TTC549 (cell line): ENCODE results near the gene MAOB.
"Not testable (repeated sequence)": the region's sequence is repeated elsewhere in the genome, so short reads cannot be mapped to it uniquely, and the experiment has no call there.

Source experiments
- FAIRE-seq: peaks from 2 replicates; lab custom pipeline; 2012; peaks lifted over from hg19 to GRCh38; lab: Jason Lieb, UNC

The MAOB gene

DNA sequence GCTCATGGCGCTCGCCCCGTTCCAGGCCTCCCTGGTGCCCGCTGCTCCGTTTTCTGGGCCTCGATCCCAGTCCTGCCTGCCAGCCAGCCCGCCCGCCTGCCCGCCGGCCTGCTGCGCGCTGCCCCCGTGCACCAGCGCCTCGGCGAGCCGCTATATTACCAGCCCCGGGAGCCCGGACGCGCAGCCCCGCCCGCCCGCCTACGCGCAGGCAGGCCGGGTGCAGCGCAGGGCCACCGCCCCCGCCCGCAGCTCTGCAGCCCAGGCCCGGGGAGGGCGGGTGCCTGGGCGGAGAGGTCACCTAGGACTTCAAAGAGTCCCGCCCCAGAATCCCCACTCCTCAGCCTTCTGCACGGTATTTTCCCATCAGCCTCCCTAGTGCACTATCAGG, at the start of gene MAOB:
Gene MAOB (minus strand): TSS at position 157 of the 388 bp plus-strand sequence. CDS start 151 bp downstream, at position 6.
- no peak for FAIRE-seq

DNA sequence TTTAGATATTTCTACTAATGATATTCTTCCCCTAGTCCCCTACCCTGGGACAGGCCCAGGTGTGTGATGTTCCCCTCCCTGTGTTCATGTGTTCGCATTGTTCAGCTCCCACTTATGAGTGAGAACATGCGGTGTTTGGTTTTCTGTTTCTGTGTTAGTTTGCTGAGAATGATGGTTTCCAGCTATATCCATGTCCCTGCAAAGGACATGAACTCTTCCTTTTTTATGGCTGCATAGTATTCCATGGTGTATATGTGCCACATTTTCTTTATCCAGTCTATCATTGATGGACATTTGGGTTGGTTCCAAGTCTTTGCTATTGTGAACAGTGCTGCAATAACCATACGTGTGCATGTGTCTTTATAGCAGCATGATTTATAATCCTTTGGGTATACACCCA, 39.8 kb upstream of the MAOB start:
- FAIRE-seq = not testable (repeated sequence)

- not testable (repeated sequence) for FAIRE-seq
These were observed 28.5 kb upstream of the MAOB start for GRCh38 chrX:43910772-43911171.

DNA sequence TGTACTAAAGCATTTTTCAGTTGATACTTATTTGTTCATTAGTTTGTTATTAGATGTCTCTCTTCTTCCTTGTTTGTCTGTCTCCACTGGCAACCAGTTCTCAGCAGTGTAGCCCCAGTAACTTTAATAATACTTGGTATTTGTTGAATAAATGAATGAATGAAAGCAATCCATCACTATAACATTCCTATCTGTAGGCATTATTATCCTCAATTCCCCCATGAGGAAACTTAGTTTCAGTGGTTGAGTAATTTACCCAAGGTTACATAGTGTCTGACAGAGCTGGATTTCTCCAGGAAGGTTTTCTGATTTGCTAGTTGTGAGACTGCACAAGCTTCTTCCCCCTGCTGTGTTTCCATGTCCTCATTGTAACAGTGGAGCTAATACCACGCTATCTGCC, 27.8 kb upstream of the MAOB start:
- no peak for FAIRE-seq

DNA sequence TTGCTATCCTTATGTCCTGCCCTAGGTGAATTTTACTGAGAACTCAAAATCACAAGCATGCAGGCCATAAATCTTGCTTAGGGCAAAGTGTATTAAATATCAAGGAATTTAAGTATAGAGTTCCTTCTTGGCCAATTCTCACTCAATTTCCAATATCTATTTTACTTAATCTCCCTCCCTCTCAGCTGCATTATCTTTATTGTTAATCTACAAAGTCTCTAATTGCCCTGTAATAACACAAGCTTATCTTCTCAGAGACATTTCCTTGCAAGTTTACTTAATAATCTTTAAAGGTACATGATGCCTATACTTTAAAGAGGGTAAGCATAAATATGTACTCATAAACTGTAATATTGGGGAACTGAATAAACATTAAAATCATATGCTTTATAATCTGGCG, 26.9 kb upstream of the MAOB start:
- no peak for FAIRE-seq

DNA sequence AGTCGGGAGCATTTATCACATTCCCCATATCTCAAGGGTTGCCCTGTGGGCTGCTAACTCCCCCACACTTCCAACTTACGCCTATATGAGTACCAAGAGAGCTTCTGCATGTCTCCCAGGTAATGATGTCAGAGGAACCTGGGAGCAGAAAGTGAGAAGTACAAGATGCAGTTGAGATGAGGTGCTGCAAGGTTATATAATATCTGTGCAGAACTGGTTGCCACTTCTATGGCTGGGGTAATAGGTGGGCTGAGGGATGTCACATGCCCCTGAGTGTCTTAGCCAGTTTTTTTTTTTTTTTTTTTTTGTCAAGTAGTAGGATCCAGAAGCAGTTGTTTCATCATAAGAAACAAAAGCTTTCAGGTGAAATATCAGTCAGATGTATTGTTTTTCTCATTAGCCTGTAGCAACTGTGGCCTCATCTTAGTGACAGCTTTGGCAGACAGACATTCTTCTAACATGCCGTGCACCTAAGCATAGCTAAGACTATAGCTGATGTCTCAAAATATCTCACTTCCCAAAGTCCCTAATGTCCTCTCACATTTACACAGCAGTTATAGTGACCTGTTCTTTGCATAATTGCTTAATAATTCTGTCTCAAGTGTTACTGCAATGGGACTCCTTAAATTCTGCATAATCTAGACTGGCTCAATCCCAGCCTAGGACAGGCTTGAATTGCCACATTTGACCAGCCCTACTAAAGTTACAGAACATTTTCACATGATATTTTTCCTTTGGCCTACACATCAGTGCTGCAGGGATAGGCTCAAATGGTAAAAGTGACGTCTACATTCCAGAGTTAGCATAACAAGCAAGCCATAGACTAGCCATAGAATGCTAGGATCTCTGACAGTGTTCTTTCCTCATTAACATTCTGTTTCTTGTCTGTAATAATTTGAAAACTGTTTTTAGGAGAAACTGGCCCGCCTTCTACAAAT, 17.9 kb upstream of the MAOB start:
- FAIRE-seq = no peak

GRCh38 chrX:43898406-43899035, 16.3 kb upstream of the MAOB start:
- FAIRE-seq = no peak

- no peak for FAIRE-seq
These were observed 15.0 kb upstream of the MAOB start for GRCh38 chrX:43897290-43897689.

- FAIRE-seq = no peak
These were observed 10.2 kb upstream of the MAOB start for GRCh38 chrX:43892336-43892870.

DNA sequence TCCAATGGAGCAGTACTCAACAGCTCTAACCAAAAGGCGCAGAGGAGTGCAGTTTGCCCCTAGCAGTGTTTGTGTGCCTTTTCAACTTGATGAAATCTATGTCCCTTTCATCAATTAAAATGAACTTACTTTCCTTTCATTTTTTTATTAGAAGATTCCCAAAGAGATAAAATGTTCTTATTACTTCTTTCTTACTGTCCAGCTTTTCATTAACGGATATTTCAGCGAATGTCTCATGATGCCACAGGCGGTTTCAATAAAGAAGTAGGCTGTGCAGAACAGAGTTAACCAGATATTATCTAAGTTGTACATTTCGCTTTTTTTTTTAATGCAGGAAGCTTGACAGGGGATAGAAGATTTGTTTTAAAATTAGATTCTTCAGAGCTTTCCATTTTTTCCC, 3.4 kb upstream of the MAOB start:
- FAIRE-seq = no peak

GRCh38 chrX:43881410-43882293, 598 bp downstream of the MAOB start:
- FAIRE-seq = no peak

DNA sequence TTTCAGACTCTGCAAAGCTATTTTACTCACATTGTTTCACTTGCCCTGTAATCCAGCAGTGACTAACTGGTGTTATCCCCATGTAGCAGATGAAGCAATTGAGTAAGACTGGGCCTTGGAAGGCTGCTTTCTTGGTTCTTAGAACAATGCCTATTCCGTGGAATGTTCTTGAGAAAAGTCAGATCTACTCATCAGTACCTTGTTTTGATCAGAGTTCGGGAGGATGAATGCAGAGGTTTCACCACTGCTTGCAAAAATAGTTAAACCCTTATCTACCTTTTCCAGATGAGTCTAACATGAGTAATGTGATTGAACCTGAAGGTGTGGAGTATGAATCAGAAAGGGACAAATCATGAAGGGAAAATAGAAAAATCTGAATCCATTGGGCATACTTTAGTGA, 1.8 kb downstream of the MAOB start:
- FAIRE-seq = no peak

DNA sequence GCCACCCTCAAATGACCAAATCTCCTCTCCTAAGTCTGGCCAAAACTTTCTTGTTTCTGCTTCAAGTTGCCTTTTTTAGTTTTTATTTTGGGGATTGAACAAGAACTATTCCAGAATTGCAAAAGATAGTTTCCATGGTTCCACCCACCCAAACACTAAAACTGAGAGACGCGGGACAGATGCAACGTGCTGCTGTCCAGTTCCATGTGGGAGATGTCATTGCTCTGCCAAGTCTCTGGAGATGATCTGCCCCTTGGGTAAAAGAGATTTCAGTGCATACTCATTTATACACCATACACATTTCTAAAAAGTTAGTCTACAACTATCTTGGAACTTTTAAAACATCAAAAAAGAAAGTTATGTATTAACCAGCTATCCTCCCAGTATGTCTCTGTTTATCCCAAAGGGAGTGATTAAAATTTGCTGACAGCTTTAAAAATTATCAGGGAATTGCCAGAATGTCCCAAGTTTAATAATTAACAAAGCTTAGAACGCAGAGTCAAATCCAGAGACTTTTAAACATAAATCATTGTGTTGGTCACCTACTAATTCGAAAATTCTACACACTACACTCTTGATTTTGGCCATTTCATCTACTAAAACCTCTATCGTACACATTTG, 3.2 kb downstream of the MAOB start:
- FAIRE-seq = no peak

- FAIRE-seq = no peak
These were observed 5.6 kb downstream of the MAOB start for GRCh38 chrX:43876680-43877079.

- FAIRE-seq = no peak
These were observed 11.4 kb downstream of the MAOB start for GRCh38 chrX:43870758-43871419.

- FAIRE-seq = no peak
These were observed 12.2 kb downstream of the MAOB start for GRCh38 chrX:43870011-43870410.

- no peak for FAIRE-seq
These were observed 13.5 kb downstream of the MAOB start for GRCh38 chrX:43868791-43869190.

- FAIRE-seq = no peak
These were observed 15.8 kb downstream of the MAOB start for GRCh38 chrX:43866423-43866822.

- FAIRE-seq = no peak
These were observed 16.5 kb downstream of the MAOB start for GRCh38 chrX:43865791-43866190.

DNA sequence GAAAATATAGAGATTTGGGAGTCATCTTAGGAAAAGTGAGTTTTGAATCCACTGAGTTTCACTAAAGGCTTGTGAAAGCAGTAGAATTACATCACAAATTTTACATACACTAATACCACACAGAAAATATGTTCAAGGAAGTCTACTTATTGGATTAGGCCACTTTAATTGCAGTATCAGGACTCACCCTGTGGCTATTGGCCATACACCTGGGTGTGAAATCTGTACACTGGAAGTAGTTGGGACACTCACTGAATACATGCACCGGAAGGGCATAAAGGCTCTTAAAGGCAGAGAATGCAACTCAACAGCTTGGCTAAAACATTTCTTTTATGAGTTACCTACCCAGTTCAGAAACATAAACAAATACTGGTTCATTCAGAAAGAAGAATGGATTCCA, 19.8 kb downstream of the MAOB start:
- no peak for FAIRE-seq

GRCh38 chrX:43861750-43862149, 20.5 kb downstream of the MAOB start:
- no peak for FAIRE-seq
